Tibial nerve (tissue), 4 donors: Measurements from ENCODE around the gene PLEKHG7. TPM values are rescaled to one million over a fixed set of nuclear protein-coding genes. Genes with fewer than 3 reads are reported as not detected.
"Not testable (repeated sequence)": the region's sequence is repeated elsewhere in the genome, so short reads cannot be mapped to it uniquely, and the experiment has no call there.

Experiments used
- DNase-seq, 2 donors: peaks; one replicate each; pipeline ENCODE4 v3.0.0-alpha.2; 2019; ENCODE audit warnings: low spot score in 2 of 2
- H3K27ac ChIP-seq, 4 donors: fragments of 200-600 bp; sonication (generic) in 3 of 4; one replicate each; pipeline ENCODE4 v1.5.1; 2017 to 2019; ENCODE audit warnings: mild to moderate bottlenecking in 1 of 4
- H3K27me3 ChIP-seq, 2 donors: fragments of 200-600 bp; sonication (generic) in 1 of 2; one replicate each; pipeline versions ENCODE4 v1.5.1 to v1.6.0; 2017 to 2019
- H3K36me3 ChIP-seq, 3 donors: fragments of 200-600 bp; sonication (generic); one replicate each; pipeline ENCODE4 v1.5.1; 2018 to 2019
- H3K4me1 ChIP-seq, 4 donors: fragments of 200-600 bp; sonication (generic) in 3 of 4; one replicate each; pipeline ENCODE4 v1.5.1; 2017 to 2019
- H3K4me3 ChIP-seq, 4 donors: fragments of 200-600 bp; sonication (generic) in 3 of 4; one replicate each; pipeline ENCODE4 v1.5.1; 2017 to 2019; ENCODE audit warnings: mild to moderate bottlenecking in 1 of 4, moderate library complexity in 1 of 4
- H3K9me3 ChIP-seq, 4 donors: fragments of 200-600 bp; sonication (generic) in 3 of 4; one replicate each; pipeline ENCODE4 v1.5.1; 2017 to 2019
- EP300 ChIP-seq, 2 donors: sonication (generic); formaldehyde crosslinking; IDR thresholded peaks; one replicate each; pipeline ENCODE4 v1.6.1; 2017; ENCODE audit warnings: antibody characterized with exemption in 2 of 2, mild to moderate bottlenecking in 1 of 2
- POLR2A ChIP-seq, 2 donors: fragments of 450-650 bp; IDR thresholded peaks; one replicate each; pipeline ENCODE4 v1.6.1; 2017; ENCODE audit warnings: antibody characterized with exemption in 2 of 2, mild to moderate bottlenecking in 2 of 2, moderate library complexity in 2 of 2
- WGBS, 2 donors: methylation state at CpG; one replicate each; pipeline ENCODE4 v1.1.5; 2018; 5-methylcytosine and 5-hydroxymethylcytosine counted together
- total RNA-seq, 4 donors: library from RNA; depleted of rRNA; stranded (reverse); fragments of >200 nt; gene quantifications; one replicate each; pipeline ENCODE4 v1.1.0, GENCODE V29; 2016
- TF ChIP-seq, protein P1 (sequence below), 5 experiments: fragments of 200-600 bp in 3 of 5; fragments of 450-650 bp in 2 of 5; sonication (generic) in 3 of 5; IDR thresholded peaks; one replicate each; pipeline ENCODE4 v1.5.1; 2016 to 2019; ENCODE audit warnings: antibody characterized with exemption in 5 of 5, mild to moderate bottlenecking in 3 of 5, moderate library complexity in 2 of 5

PLEKHG7 gene
- total RNA-seq, 4 donors from 2014 or later: 1.2 to 3.1 (median 2.2) TPM

DNA sequence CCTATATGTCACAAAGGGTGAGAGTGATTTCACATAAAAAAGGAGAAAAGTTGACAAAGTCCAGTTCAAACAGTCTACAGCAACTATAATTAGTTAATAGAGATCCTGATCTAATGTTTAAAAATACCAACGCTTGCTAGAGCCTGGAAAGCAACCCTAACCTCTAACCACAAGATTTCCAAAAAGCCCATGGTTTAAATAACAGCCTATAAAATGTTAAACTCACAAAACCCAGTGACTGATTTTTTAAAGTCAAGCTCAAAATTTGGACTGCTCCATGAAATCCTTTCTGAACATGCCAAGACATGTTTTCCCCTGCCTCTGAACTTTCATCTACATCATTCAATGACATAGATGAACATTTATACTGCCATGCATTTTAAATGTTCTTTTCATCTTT is 81.6 kb downstream of the PLEKHG7 start:
- DNase-seq: no peak
- H3K9me3 ChIP-seq: no peaks in the 10 kb centered on the region
- peaks cover 0 to 19% (median 0%) of the 10 kb centered on the region in 4 donors for H3K4me1 ChIP-seq
- H3K4me3 ChIP-seq: no peak overlapping the region
- no peaks in the 10 kb centered on the region for H3K27me3 ChIP-seq
- 34 to 39% methylated on average over 1 of the region's 1 CpG for WGBS, 2 donors
- TF ChIP-seq, protein P1, sequence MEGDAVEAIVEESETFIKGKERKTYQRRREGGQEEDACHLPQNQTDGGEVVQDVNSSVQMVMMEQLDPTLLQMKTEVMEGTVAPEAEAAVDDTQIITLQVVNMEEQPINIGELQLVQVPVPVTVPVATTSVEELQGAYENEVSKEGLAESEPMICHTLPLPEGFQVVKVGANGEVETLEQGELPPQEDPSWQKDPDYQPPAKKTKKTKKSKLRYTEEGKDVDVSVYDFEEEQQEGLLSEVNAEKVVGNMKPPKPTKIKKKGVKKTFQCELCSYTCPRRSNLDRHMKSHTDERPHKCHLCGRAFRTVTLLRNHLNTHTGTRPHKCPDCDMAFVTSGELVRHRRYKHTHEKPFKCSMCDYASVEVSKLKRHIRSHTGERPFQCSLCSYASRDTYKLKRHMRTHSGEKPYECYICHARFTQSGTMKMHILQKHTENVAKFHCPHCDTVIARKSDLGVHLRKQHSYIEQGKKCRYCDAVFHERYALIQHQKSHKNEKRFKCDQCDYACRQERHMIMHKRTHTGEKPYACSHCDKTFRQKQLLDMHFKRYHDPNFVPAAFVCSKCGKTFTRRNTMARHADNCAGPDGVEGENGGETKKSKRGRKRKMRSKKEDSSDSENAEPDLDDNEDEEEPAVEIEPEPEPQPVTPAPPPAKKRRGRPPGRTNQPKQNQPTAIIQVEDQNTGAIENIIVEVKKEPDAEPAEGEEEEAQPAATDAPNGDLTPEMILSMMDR (IDR thresholded peaks at IDR 0.05): no peak
- TF ChIP-seq EP300 (IDR thresholded peaks at IDR 0.05): no peak
- TF ChIP-seq POLR2A (IDR thresholded peaks at IDR 0.05): no peak
- no peak overlapping the region for H3K27ac ChIP-seq
- H3K36me3 ChIP-seq: peaks cover 0 to 12% (median 0%) of the 10 kb centered on the region in 3 donors

DNA sequence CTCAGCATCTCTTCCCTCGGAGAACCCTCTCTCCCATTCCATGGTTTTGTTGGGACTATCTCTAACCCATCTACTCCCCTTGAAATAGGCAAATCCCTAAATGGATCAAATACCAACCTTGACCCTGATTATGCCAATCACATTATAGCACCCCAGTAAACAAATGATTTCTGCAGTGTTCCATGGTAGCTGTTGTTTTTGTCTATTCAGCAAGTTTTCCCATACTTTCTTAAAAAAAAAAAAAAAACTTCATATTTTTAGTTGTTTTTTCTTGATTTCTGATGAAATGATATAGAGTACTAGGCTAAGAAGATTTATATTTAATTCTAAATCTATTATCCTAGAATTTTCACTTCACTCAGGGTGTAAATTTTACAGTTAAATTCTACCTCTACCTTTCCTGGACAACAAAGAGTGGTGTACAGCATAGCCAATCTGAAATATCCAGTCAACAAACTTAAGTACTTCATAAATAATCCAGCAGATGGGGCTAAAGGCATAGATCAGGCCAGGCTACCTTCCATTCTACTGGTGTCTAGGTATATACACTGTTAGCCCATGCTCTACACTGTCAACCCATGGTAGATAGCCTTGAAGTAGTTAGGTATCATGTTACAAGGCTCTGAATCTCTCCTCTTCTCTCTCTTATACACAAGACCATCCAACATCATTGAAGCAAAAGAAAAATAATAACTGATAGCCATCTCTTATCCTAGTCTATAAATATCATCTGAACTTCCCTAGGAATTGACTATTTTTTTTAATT is 82.2 kb downstream of the PLEKHG7 start:
- H3K36me3 ChIP-seq: peaks cover 0 to 18% (median 0%) of the 10 kb centered on the region in 3 donors
- TF ChIP-seq EP300 (IDR thresholded peaks at IDR 0.05): no peak
- TF ChIP-seq, protein P1 (IDR thresholded peaks at IDR 0.05): peak; percentile 35 to 60 (median 39)
- H3K4me1 ChIP-seq: peaks cover 0 to 19% (median 0%) of the 10 kb centered on the region in 4 donors
- no peak overlapping the region for H3K27ac ChIP-seq
- no peaks in the 10 kb centered on the region for H3K9me3 ChIP-seq
- H3K27me3 ChIP-seq: no peaks in the 10 kb centered on the region
- WGBS, 2 donors: 62 to 74% methylated on average over 1 of the region's 1 CpG
- DNase-seq: no peak
- no peak overlapping the region for H3K4me3 ChIP-seq

DNA sequence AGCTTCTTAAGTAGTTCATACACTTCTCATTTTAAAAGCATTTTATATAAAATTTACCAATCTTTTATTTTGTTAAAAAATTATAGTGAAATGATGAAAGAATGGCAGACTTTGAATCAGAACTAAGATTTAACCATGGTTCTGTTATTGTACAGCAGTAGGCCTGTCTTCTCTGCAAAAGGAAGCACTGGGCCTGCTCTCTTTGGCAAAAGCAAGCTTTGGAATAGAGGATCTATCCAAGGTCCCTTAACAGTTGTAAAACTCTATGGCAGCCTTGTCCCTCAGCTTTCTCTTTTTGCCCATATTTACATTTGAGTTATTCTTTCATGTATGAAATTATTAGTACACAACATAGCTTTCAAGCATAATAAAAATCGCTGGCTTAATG is 82.8 kb downstream of the PLEKHG7 start:
- Histone ChIP-seq H3K9me3 (no peaks in the 10 kb centered on the region), H3K27ac (no peak overlapping the region), H3K4me3 (no peak overlapping the region), H3K36me3 (peaks cover 0 to 24% (median 0%) of the 10 kb centered on the region in 3 donors), H3K27me3 (no peaks in the 10 kb centered on the region), H3K4me1 (peaks cover 0 to 19% (median 0%) of the 10 kb centered on the region in 4 donors)
- TF ChIP-seq, protein P1 (IDR thresholded peaks at IDR 0.05): no peak
- no peak for TF ChIP-seq POLR2A (IDR thresholded peaks at IDR 0.05)
- no peak for TF ChIP-seq EP300 (IDR thresholded peaks at IDR 0.05)
- 95 to 97% methylated on average over 1 of the region's 1 CpG for WGBS, 2 donors
- no peak for DNase-seq

DNA sequence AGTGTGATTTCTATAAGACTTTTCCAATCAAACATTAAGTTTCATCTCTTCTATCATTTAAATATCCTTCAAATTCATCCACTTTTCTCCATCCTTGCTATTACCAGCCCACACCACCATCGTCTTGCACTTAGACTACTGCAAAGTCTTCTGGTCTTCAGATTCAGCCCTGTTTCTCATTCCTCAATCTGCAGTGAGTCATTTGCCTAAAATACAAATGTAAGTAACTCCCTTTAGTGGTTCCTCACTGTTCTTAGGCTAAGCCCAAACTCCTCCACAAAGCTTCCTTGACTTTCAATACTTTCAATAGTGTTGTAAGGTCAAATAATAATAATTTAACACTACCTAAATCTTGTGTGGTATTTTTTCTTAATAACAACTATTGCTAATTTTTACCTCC is 83.3 kb downstream of the PLEKHG7 start:
- WGBS, 2 donors: 75 to 83% methylated on average over 1 of the region's 1 CpG
- peaks cover 0 to 3% (median 0%) of the 10 kb centered on the region in 4 donors for H3K9me3 ChIP-seq
- TF ChIP-seq POLR2A (IDR thresholded peaks at IDR 0.05) (no peak), EP300 (IDR thresholded peaks at IDR 0.05) (no peak)
- TF ChIP-seq, protein P1 (IDR thresholded peaks at IDR 0.05): no peak

DNA sequence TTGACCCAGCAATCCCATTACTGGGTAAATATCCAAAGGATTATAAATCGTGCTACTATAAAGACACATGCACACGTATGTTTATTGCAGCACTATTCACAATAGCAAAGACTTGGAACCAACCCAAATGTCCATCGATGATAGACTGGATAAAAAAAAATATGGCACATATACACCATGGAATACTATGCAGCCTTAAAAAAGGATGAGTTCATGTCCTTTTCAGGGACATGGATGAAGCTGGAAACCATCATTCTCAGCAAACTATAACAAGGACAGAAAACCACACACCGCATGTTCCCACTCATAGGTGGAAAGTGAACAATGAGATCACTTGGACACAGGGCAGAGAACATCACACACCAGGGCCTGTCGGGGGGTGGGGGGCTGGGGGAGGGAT is 91.6 kb downstream of the PLEKHG7 start:
- 95 to 96% methylated on average over 5 of the region's 5 CpGs for WGBS, 2 donors
- peaks cover 0 to 52% (median 0%) of the 10 kb centered on the region in 3 donors for H3K36me3 ChIP-seq
- H3K27me3 ChIP-seq, H3K27ac ChIP-seq, H3K4me1 ChIP-seq, DNase-seq, H3K4me3 ChIP-seq: not testable (repeated sequence)
- peaks cover 0 to 13% (median 0%) of the 10 kb centered on the region in 4 donors for H3K9me3 ChIP-seq

More for the DNA sequence above, 83.3 kb downstream of the PLEKHG7 start:
- H3K36me3 ChIP-seq: peaks cover 0 to 29% (median 0%) of the 10 kb centered on the region in 3 donors
- no peaks in the 10 kb centered on the region for H3K27me3 ChIP-seq
- no peak overlapping the region for H3K4me3 ChIP-seq
- peaks cover 0 to 19% (median 0%) of the 10 kb centered on the region in 4 donors for H3K4me1 ChIP-seq
- no peak overlapping the region for H3K27ac ChIP-seq
- no peak for DNase-seq
